Smooth muscle cell (in vitro differentiated cells): Measurements from ENCODE around the gene PPP2R5E. TPM values are rescaled to one million over a fixed set of nuclear protein-coding genes. Genes with fewer than 3 reads are reported as not detected.

ENCODE experiments used
- DNase-seq: peaks from one replicate; lab custom pipeline; 2025; ENCODE audit not compliant: unreplicated experiment; lab: John Stamatoyannopoulos, UW
- H2AFZ ChIP-seq: fragments of 200-600 bp; sonication (generic); 2 replicates; pipeline ENCODE4 v1.6.0; 2016; ENCODE audit warnings: antibody characterized with exemption, low read depth, mild to moderate bottlenecking
- H3F3A ChIP-seq: fragments of 200-600 bp; sonication (generic); 2 replicates; pipeline ENCODE4 v1.6.0; 2017; ENCODE audit warnings: antibody characterized with exemption, low read depth
- H3K27ac ChIP-seq: fragments of 200-600 bp; sonication (generic); 2 replicates; pipeline ENCODE4 v1.5.1; 2016; ENCODE audit warnings: low read depth, mild to moderate bottlenecking
- H3K27me3 ChIP-seq: fragments of 200-600 bp; sonication (generic); 2 replicates; pipeline ENCODE4 v1.6.1; 2016; ENCODE audit warnings: low read depth, mild to moderate bottlenecking
- H3K36me3 ChIP-seq: fragments of 200-600 bp; sonication (generic); 2 replicates; pipeline ENCODE4 v1.5.1; 2016; ENCODE audit warnings: low read depth
- H3K4me1 ChIP-seq: fragments of 200-600 bp; sonication (generic); 2 replicates; pipeline ENCODE4 v1.5.1; 2016; ENCODE audit warnings: low read depth
- H3K4me2 ChIP-seq: fragments of 200-600 bp; sonication (generic); 2 replicates; pipeline ENCODE4 v1.6.0; 2016; ENCODE audit warnings: mild to moderate bottlenecking
- H3K4me3 ChIP-seq: fragments of 200-600 bp; sonication (generic); 2 replicates; pipeline ENCODE4 v1.5.1; 2016; ENCODE audit warnings: mild to moderate bottlenecking
- H3K79me2 ChIP-seq: fragments of 200-600 bp; sonication (generic); 2 replicates; pipeline ENCODE4 v1.6.0; 2016; ENCODE audit warnings: low read depth, mild to moderate bottlenecking
- H3K9ac ChIP-seq: fragments of 200-600 bp; sonication (generic); 2 replicates; pipeline ENCODE4 v1.6.0; 2016; ENCODE audit warnings: low read depth
- H3K9me3 ChIP-seq: fragments of 200-600 bp; sonication (generic); replicated peaks from 2 replicates; pipeline ENCODE4 v1.5.1; 2016; ENCODE audit warnings: low read depth
- H4K20me1 ChIP-seq: fragments of 200-600 bp; sonication (generic); 2 replicates; pipeline ENCODE4 v1.6.0; 2016; ENCODE audit warnings: low read depth
- CTCF ChIP-seq: fragments of 200-600 bp; sonication (generic); IDR thresholded peaks from 2 replicates; pipeline ENCODE4 v1.5.1; 2017; ENCODE audit warnings: borderline replicate concordance, mild to moderate bottlenecking, antibody characterized with exemption; ENCODE audit not compliant: insufficient read depth, poor library complexity, severe bottlenecking
- WGBS: methylation state at CpG from one replicate; pipeline ENCODE4 v1.1.7; 2016; ENCODE audit warnings: low lambda C conversion rate; 5-methylcytosine and 5-hydroxymethylcytosine counted together
- polyA plus RNA-seq: library from polyadenylated mRNA; unstranded; fragments of >200 nt; fragmentation: Nextera tagmentation; extraction: Ambion mirVana; gene quantifications from 2 replicates; pipeline ENCODE4 v1.2.1, GENCODE V29; 2016
- total RNA-seq: library from RNA; depleted of rRNA; stranded (reverse); fragments of >200 nt; gene quantifications from 2 replicates; pipeline ENCODE4 v1.2.3, GENCODE V29; 2014

Gene PPP2R5E
- total and polyA plus RNA-seq, 2 experiments from 2014 or later, result 31.7 to 47.7 TPM

- no peak for TF ChIP-seq CTCF
- WGBS, result 95% methylated on average over 5 of the region's 5 CpGs
- Histone ChIP-seq H3K9ac (no peak overlapping the region), H3K9me3 (no peaks in the 10 kb centered on the region), H3K36me3 (no peaks in the 10 kb centered on the region), H3K27me3 (no peaks in the 10 kb centered on the region), H3K27ac (no peak overlapping the region), H3K79me2 (peaks cover 94% of the 10 kb centered on the region), H4K20me1 (peaks cover 92% of the 10 kb centered on the region), H3K4me3 (no peak overlapping the region), H3K4me2 (no peak overlapping the region), H2AFZ (no peak overlapping the region), H3K4me1 (no peaks in the 10 kb centered on the region), H3F3A (no peaks in the 10 kb centered on the region)
- no peak for DNase-seq
Measured at GRCh38 chr14:63508033-63508432, 35.1 kb downstream of the PPP2R5E start.

- Histone ChIP-seq H3K36me3 (peaks cover 5% of the 10 kb centered on the region), H3F3A (no peaks in the 10 kb centered on the region), H3K4me2 (no peak overlapping the region), H2AFZ (no peak overlapping the region), H3K9me3 (no peaks in the 10 kb centered on the region), H3K27me3 (no peaks in the 10 kb centered on the region), H3K4me3 (no peak overlapping the region), H4K20me1 (peaks cover 94% of the 10 kb centered on the region), H3K4me1 (no peaks in the 10 kb centered on the region), H3K27ac (no peak overlapping the region), H3K79me2 (peaks cover 95% of the 10 kb centered on the region), H3K9ac (no peak overlapping the region)
- DNase-seq, result no peak
- 63% methylated on average over 1 of the region's 1 CpG for WGBS
- TF ChIP-seq CTCF, result no peak
Measured at GRCh38 chr14:63504648-63505047, 38.5 kb downstream of the PPP2R5E start.

GRCh38 chr14:63501429-63501828 is 41.7 kb downstream of the PPP2R5E start:
- Histone ChIP-seq H3K4me2 (no peak overlapping the region), H3K9me3 (no peaks in the 10 kb centered on the region), H3K27ac (no peak overlapping the region), H3K9ac (no peak overlapping the region), H2AFZ (no peak overlapping the region), H3K79me2 (peaks cover 96% of the 10 kb centered on the region), H3K27me3 (no peaks in the 10 kb centered on the region), H4K20me1 (peaks cover 95% of the 10 kb centered on the region), H3K4me1 (peaks cover 2% of the 10 kb centered on the region), H3K4me3 (no peak overlapping the region), H3F3A (no peaks in the 10 kb centered on the region), H3K36me3 (peaks cover 5% of the 10 kb centered on the region)
- WGBS, result 96% methylated on average over 3 of the region's 3 CpGs
- TF ChIP-seq CTCF, result no peak
- DNase-seq, result no peak

DNA sequence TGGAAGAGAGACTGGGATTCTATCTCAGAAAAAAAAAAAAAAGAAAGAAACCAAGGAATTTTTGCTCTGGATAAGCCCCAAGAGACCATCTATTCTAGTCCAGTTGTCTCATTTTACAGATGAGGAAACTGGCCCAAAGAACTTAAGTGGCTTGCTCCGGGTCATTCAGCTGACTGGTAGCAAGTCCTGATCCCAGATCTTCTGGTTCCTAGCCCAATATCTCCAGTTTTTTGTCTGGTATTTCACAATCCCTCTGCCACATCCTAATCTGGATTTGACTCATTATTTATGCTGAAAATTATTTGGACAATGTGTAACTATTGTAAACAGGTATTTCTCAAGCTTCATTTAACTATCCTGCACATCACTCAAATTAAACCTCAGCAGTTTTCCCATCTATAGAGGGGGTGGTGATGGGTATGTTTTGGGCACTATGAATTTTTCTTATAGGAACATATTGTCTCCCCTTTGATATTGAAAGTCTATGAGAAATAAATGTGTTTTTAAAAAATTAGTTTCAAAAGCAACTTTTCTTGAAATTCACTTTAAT is 43.4 kb downstream of the PPP2R5E start:
- H3K79me2 ChIP-seq, result peaks cover 98% of the 10 kb centered on the region
- 91% methylated on average over 1 of the region's 1 CpG for WGBS

More for the DNA sequence above, 43.4 kb downstream of the PPP2R5E start:
- H3F3A ChIP-seq, result no peaks in the 10 kb centered on the region
- H3K36me3 ChIP-seq, result peaks cover 5% of the 10 kb centered on the region
- no peak overlapping the region for H3K9ac ChIP-seq
- no peak overlapping the region for H2AFZ ChIP-seq
- H3K27me3 ChIP-seq, result no peaks in the 10 kb centered on the region
- H3K9me3 ChIP-seq, result no peaks in the 10 kb centered on the region
- peaks cover 95% of the 10 kb centered on the region for H4K20me1 ChIP-seq
- H3K4me3 ChIP-seq, result no peak overlapping the region
- DNase-seq, result no peak
- H3K27ac ChIP-seq, result no peak overlapping the region
- no peak for TF ChIP-seq CTCF
- peaks cover 4% of the 10 kb centered on the region for H3K4me1 ChIP-seq
- no peak overlapping the region for H3K4me2 ChIP-seq
